Renal pelvis (tissue), 4 donors: ENCODE results near the gene RNF26. TPM values are rescaled to one million over a fixed set of nuclear protein-coding genes. Genes with fewer than 3 reads are reported as not detected.

Experiments
- DNase-seq: peaks from one replicate; pipeline ENCODE4 v3.0.0-alpha.2; 2013
- polyA plus RNA-seq, 3 donors: library from polyadenylated mRNA; unstranded; fragments of 120-200 nt; gene quantifications; one replicate each; pipeline ENCODE4 v1.2.1, GENCODE V29; 2013; ENCODE audit not compliant: insufficient read length in 3 of 3

The RNF26 gene
- polyA plus RNA-seq, 3 donors: 33.5 to 39.5 (median 38.2) TPM

DNA sequence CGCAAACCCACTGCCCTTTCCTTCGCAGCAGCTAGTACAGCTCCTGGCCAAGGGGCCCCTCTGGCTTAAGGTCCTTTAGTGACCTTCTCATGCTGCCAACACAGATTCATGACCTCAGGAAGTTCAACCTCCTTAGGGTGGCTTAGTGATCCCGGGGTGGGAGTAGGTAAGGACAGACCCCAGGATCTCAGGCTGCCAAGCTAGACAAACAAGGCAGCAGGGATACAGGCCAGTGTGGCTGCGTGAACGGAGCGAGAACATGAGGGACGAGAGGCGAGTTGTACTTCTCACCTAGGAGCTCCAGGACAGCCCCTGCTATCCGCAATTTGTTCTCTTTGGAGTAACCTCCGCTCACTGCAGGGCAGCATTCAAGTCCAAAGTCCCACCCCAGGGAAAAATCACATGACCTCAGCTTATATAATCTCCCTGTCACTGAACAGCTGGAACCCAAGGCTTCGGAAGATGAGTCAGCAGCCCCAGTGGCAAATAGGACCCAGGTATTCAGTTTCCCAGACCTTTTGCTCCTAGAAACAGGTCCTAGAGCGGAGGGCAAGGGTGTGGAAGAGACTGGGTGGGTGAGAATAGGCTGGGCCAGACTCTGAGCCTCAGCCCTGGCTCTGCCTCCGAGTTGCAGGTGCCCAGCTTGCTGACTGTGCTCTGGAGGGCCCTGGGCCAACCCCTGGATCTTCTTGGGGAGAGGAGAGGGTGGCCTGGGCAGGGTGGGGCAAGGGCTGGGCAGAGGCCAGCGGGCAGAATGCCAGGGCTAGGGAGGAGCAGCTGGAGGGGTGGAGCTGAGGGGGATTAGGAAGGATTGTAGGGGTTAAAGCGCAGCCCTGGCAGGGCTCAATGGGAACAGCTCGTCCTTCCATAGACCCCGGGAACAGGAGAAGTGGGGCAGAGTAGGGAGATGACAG lies 34.1 kb downstream of the RNF26 start:
- no peak for DNase-seq

DNA sequence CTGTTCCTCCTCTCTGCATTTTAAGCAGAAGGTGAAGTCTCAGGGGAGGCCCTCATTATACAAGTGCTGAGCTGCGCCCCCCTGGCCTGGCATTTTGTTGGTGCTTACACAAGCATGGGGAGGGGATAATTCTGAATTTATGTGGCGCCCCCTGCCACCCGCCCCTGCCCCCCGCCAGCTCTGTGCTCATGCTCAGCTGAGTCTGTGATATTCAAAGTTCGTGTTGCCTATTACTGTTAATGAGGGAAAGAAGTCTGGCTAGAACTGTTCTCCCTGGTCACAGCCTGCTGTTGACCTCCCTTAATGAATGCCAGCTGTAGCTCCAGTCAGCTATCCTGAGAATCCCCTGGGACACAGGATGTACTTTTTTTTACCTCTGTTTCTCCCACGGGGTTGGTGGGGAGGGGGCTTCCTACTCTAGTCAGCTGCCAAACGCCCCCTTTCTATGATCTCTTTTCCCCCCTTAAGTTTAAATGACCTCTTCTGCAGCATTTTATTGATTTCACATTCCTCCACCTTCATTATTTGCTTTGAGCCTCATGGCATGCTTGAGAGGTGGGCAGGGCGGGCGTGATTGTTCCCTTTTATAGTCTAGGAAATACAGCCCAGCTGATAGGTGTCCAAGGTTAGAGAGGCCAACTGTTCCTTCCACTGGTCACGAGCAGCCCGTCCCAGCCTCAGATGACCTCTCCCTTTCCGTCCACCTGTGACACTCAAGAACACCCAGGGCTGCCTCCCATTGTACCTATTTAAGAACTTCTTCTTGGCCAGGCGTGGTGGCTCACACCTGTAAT lies 35.0 kb downstream of the RNF26 start:
- DNase-seq: no peak

- no peak for DNase-seq
Observed at GRCh38 chr11:119370486-119371046, 36.2 kb downstream of the RNF26 start.

GRCh38 chr11:119371067-119371601 lies 36.8 kb downstream of the RNF26 start:
- no peak for DNase-seq

DNA sequence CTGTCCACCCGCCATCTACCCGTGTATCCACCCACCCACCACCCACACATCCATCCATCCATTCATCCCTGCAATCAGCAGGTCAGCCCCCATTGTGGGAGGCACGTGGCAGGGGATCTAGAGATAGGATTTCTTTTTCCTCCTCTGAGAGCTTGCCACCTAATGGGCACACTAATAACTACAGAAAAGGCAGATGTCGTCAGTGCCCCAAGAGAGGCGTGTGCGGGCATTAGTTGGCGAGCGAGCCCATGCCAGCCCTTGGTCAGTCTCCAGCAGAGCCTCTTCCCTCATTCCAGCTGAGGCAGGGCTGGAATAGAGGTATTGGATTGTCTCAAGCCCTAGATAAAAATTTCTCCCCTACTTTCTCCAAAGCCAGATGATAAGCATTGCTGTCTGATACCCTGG lies 37.5 kb downstream of the RNF26 start:
- no peak for DNase-seq

DNA sequence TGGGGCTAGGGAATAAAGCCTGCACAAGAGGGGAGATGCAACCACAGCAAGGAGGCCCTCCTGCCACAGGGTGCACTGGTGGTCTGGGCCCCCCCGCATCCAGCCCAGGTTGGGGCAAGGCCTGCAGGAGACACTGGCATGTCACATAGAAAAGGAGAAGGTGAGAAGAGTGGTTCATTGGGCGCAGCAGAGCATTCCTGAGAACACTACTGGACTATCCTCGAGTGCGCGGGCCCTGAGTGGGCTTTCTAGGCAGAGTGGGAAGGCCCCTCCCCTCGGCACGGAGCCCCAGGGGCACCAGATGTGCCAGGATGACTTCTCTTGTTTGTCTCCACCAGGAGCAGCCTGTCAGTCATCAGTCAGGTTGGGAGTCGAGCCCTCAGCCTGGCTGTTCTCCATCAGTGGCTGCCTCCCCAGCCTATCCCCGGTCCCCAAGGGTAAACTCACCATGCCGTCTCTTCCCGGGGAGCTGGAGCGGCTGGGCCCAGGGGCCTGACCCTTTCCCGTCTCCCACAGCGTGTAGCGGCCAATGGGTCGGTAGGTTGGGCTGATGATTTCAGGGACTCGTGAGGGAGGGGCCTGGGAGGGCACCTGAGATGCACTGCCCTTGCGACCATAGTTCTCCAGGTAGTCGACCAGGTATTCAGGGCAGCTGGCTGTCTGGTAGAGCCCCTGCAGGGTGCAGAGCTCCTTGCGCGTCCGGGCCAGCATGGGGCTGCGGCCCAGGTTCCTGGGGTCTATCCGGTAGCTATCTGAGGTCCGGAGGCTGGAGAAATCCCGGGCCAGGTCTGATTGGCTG lies 38.1 kb downstream of the RNF26 start:
- no peak for DNase-seq

- DNase-seq: no peak
Observed at GRCh38 chr11:119373059-119373920, 39.0 kb downstream of the RNF26 start.

- DNase-seq: peak; percentile 85
Observed at GRCh38 chr11:119373921-119374631, 39.7 kb downstream of the RNF26 start.

- no peak for DNase-seq
Observed at GRCh38 chr11:119374632-119375336, 40.5 kb downstream of the RNF26 start.

- DNase-seq: no peak
Observed at GRCh38 chr11:119375337-119376196, 41.2 kb downstream of the RNF26 start.

- no peak for DNase-seq
Observed at GRCh38 chr11:119376197-119376847, 42.0 kb downstream of the RNF26 start.

DNA sequence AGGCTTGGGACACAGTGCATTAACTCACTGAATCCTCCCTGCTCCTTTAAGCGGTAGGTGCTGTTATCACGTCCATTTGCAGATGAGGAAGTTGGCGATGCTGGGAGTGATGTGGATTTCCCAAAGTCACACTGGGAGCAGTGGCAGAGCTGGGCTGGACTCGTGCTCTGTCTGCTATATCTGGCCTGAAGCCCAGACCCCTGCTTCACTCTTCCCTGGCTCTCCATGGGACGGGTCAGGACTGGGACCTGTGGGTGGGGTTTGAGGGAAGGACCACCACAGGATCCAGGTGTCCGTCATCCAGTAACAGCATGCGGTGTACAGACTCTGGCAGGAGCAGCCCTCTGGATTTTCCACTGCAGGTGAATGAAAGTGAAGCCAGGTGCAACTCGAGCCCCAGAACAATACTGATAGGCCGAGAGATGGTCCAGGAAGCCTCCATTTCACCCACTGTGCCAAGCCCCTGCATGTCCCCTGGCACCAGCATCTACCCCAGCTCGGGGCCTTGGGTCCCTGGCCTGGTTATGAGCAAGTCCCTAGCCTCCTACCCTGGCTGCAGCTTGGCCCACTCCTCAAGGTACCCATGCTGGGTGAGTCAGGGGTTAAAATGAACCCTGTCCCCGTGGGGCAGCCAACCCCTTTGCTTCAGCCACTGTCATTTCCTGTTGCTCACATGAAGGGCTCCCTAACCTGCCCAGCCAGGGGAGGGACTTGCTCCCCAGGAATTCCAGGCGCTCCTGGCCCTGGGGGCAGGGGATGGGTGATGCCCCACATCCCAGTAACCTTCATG lies 43.0 kb downstream of the RNF26 start:
- DNase-seq: no peak

DNA sequence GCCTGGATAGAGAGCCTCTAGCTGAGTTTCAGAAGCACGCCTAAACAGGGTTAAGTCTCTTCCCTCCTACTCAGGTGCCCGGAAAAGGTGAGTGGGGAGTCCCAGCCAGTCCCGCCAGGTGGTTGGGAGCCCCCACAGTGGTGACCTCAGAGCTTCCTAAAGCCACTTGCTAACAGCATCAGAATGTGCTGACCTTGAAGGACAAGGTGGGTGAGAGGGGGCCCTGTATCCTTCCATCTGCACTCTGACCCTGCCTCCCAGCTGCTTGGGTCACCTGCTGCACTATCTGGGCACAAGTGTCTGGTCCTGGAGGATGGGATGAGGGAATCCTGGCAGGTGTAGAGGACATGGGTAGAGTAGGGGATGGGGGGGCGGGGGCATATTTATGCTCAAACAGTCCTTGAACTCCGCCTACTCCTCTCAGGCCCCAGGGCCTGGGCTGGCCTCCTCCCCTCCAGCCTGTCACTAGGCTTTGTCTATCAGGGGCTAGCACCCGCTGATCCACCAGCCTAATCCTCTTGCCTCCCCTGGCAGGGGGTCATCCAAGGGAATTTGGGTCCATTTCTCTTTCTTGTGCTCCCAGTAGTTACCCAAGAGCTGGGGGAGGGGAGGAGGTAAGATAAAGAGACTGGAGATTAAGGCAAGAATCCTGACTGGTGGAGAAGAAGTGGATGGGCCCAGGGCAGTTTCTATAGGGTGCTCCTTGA lies 43.8 kb downstream of the RNF26 start:
- no peak for DNase-seq

GRCh38 chr11:119378851-119379465 lies 44.6 kb downstream of the RNF26 start:
- DNase-seq: no peak

DNA sequence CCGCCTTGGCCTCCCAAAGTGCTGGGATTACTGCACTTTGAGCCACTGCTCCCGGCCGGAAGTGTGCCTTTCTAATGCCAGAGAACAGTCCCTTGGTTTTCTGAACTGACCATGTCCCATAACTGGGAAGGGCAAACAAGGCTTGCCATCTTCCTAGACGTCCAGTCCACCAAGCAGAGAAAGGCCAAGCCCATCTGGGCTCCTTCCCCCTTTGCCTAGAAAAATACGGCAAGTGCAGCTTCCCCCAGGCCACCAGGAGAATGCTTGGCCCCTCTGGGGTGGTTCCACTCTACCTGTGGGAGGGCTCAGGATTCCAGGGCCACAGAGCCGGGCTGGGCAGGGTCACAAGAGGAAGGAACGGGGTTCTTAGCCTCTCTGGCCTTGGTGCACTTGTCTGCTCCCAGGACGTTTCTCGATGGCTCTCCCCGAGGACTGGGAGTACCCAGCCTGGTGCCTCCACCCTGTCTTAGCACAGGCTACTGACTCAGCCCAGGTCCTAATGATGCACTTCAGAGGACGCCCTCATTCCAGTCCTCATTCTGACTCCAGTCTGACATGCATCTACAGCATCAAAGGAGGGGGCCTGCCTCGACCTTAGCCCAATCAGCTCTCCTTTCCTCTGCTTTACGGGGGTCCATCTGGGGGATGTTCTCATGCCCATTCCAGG lies 46.0 kb downstream of the RNF26 start:
- DNase-seq: no peak
